ENCODE data around the gene RAVER2. TPM values are rescaled to one million over a fixed set of nuclear protein-coding genes. Genes with fewer than 3 reads are reported as not detected.

Gene RAVER2
- total RNA-seq, 1 experiment from 2014 or later = 15.1 TPM

- BruUV-seq (replicated peaks) = no TSS peak
- peaks cover 11% of the 10 kb centered on the region; the same call in 1 of the 2 replicates for H3K9me3 ChIP-seq (ENCODE audit: control insufficient read depth, insufficient read depth, low read depth, low read length)
- no peaks in the 10 kb centered on the region; the same call in 1 of the 2 replicates for H3K36me3 ChIP-seq (ENCODE audit: control insufficient read depth, insufficient read depth, low read length)
- no peaks in the 10 kb centered on the region for H3K4me1 ChIP-seq (ENCODE audit: control insufficient read depth, insufficient read depth, low read length)
- H3K27me3 ChIP-seq (ENCODE audit: control insufficient read depth, insufficient read depth, low read length) = no peaks in the 10 kb centered on the region
- no peak for ATAC-seq
- TF ChIP-seq SIN3A (IDR thresholded peaks at IDR 0.05; ENCODE audit: borderline replicate concordance, insufficient read depth, low read depth, low read length) (no peak), CTCF (IDR thresholded peaks at IDR 0.05) (no peak), TCF7L2 (IDR thresholded peaks at IDR 0.05; ENCODE audit: low read depth, low read length) (no peak), REST (IDR thresholded peaks at IDR 0.05; ENCODE audit: insufficient read depth in 1 of 2, low read depth in 2 of 2, low read length in 1 of 2) (no peak), POLR2AphosphoS5 (IDR thresholded peaks at IDR 0.05; ENCODE audit: low read depth, low read length) (no peak)
- in situ Hi-C loops (cut with HindIII; ENCODE audit: low pct_unique_long_range_greater_than_20kb, low sequenced_read_pairs) (no loop called here), intact Hi-C loops (cut with micrococcal nuclease; ENCODE audit: unreplicated experiment) (no loop called here)
- ChIA-PET POLR2A (no interaction called here), CTCF (interaction anchor here (0.6 kb wide), 1 partner anchor 274 kb away, joined by 7 read pairs; no protein-coding TSS in a partner anchor)
- no peak overlapping the region for H3K27ac ChIP-seq (ENCODE audit: low read length)
- H3K4me3 ChIP-seq (ENCODE audit: low read depth in 2 of 2, low read length in 2 of 2) = no peak overlapping the region
- no peak for DNase-seq (ENCODE audit: low read depth, low spot score)
Measured at GRCh38 chr1:64765826-64766225, 21.0 kb downstream of the RAVER2 start.

GRCh38 chr1:64766429-64766828 is 21.6 kb downstream of the RAVER2 start:
- ChIA-PET POLR2A (no interaction called here), CTCF (no interaction called here)
- Histone ChIP-seq H3K4me1 (ENCODE audit: control insufficient read depth, insufficient read depth, low read length) (no peaks in the 10 kb centered on the region), H3K4me3 (ENCODE audit: low read depth in 2 of 2, low read length in 2 of 2) (no peak overlapping the region), H3K27ac (ENCODE audit: low read length) (no peak overlapping the region), H3K36me3 (ENCODE audit: control insufficient read depth, insufficient read depth, low read length) (no peaks in the 10 kb centered on the region; the same call in 1 of the 2 replicates), H3K9me3 (ENCODE audit: control insufficient read depth, insufficient read depth, low read depth, low read length) (peaks cover 15% of the 10 kb centered on the region; the same call in 1 of the 2 replicates), H3K27me3 (ENCODE audit: control insufficient read depth, insufficient read depth, low read length) (no peaks in the 10 kb centered on the region)
- no TSS peak for BruUV-seq (replicated peaks)
- ATAC-seq (no peak), DNase-seq (ENCODE audit: low read depth, low spot score) (no peak)
- TF ChIP-seq SIN3A (IDR thresholded peaks at IDR 0.05; ENCODE audit: borderline replicate concordance, insufficient read depth, low read depth, low read length) = no peak
- TF ChIP-seq TCF7L2 (IDR thresholded peaks at IDR 0.05; ENCODE audit: low read depth, low read length) = no peak
- no peak for TF ChIP-seq CTCF (IDR thresholded peaks at IDR 0.05)
- no peak for TF ChIP-seq REST (IDR thresholded peaks at IDR 0.05; ENCODE audit: insufficient read depth in 1 of 2, low read depth in 2 of 2, low read length in 1 of 2)
- TF ChIP-seq POLR2AphosphoS5 (IDR thresholded peaks at IDR 0.05; ENCODE audit: low read depth, low read length) = no peak
- intact Hi-C loops (cut with micrococcal nuclease; ENCODE audit: unreplicated experiment) (no loop called here), in situ Hi-C loops (cut with HindIII; ENCODE audit: low pct_unique_long_range_greater_than_20kb, low sequenced_read_pairs) (no loop called here)
